A673 (cell line): ENCODE results near the gene RTCB. TPM values are rescaled to one million over a fixed set of nuclear protein-coding genes. Genes with fewer than 3 reads are reported as not detected.
A peak's percentile ranks its signal among the peaks of the same experiment; 100 is the strongest.

Source experiments
- BruUV-seq: library from RNA; stranded (reverse); fragments of 400-500 nt; replicated peaks from 2 replicates; lab custom pipeline; 2021; lab: Mats Ljungman, UMichigan
- CTCF ChIA-PET: fragments of 300-600 bp; sonication (Branson Sonifier 250); formaldehyde crosslinking; loops from one replicate; lab custom pipeline; 2022; ENCODE audit warnings: antibody characterized with exemption; lab: Charles Lee
- POLR2A ChIA-PET: fragments of 300-600 bp; sonication (Branson Sonifier 250); formaldehyde crosslinking; loops from one replicate; lab custom pipeline; 2022; ENCODE audit warnings: antibody characterized with exemption; ENCODE audit not compliant: low non-redundant PET; lab: Charles Lee
- DNase-seq: peaks from one replicate; pipeline ENCODE4 v3.0.0-alpha.2; 2015; ENCODE audit warnings: low spot score
- H3K27ac ChIP-seq: fragments of 200-600 bp; sonication (generic); 2 replicates; pipeline ENCODE4 v1.5.1; 2016; ENCODE audit warnings: mixed run types, low read depth, mild to moderate bottlenecking, mixed read lengths, antibody characterized with exemption, low read length; ENCODE audit not compliant: poor library complexity, severe bottlenecking
- H3K27me3 ChIP-seq: fragments of 200-600 bp; sonication (generic); replicated peaks from 2 replicates; pipeline ENCODE4 v1.6.1; 2017; ENCODE audit warnings: mixed run types, low read depth, mild to moderate bottlenecking, mixed read lengths, antibody characterized with exemption, low read length; ENCODE audit not compliant: insufficient read depth, poor library complexity
- H3K36me3 ChIP-seq: fragments of 200-600 bp; sonication (generic); 2 replicates; pipeline ENCODE4 v1.6.1; 2016; ENCODE audit warnings: mixed run types, mild to moderate bottlenecking, mixed read lengths, antibody characterized with exemption, low read length; ENCODE audit not compliant: insufficient read depth, poor library complexity, severe bottlenecking
- H3K4me1 ChIP-seq: fragments of 200-600 bp; sonication (generic); 2 replicates; pipeline ENCODE4 v1.6.1; 2017; ENCODE audit warnings: mixed run types, mild to moderate bottlenecking, mixed read lengths, antibody characterized with exemption, low read length; ENCODE audit not compliant: insufficient read depth, poor library complexity, severe bottlenecking
- H3K4me3 ChIP-seq: fragments of 200-600 bp; sonication (generic); 2 replicates; pipeline ENCODE4 v1.5.1; 2016; ENCODE audit warnings: low read depth, mixed run types, mild to moderate bottlenecking, mixed read lengths, low read length; ENCODE audit not compliant: poor library complexity, severe bottlenecking
- H3K9me3 ChIP-seq: fragments of 200-600 bp; sonication (generic); 2 replicates; pipeline ENCODE4 v1.6.1; 2016; ENCODE audit warnings: mixed run types, low read depth, mild to moderate bottlenecking, mixed read lengths, antibody characterized with exemption, low read length; ENCODE audit not compliant: poor library complexity, severe bottlenecking
- EZH2 ChIP-seq: fragments of 200-600 bp; sonication (generic); IDR thresholded peaks from 2 replicates; pipeline ENCODE4 v1.6.1; 2017; ENCODE audit warnings: borderline replicate concordance, low read depth, mild to moderate bottlenecking, mixed read lengths, antibody characterized with exemption, low read length; ENCODE audit not compliant: poor library complexity, severe bottlenecking
- intact Hi-C: fragments of 100-400 bp; cut with micrococcal nuclease; formaldehyde crosslinking; loops from one replicate; pipeline ENCODE4 v1.10.0; 2022; ENCODE audit not compliant: unreplicated experiment
- total RNA-seq: library from RNA; stranded (reverse); gene quantifications from 2 replicates; pipeline ENCODE4 v1.2.3, GENCODE V29; 2021
- TF ChIP-seq, protein P1 (sequence below): fragments of 300-800, 200-600 bp; sonication (generic); conservative IDR thresholded peaks from 2 replicates; pipeline ENCODE4 v1.5.1; 2017; ENCODE audit warnings: low read depth, mild to moderate bottlenecking, antibody characterized with exemption, low read length, moderate library complexity, mixed read lengths

RTCB gene
- total RNA-seq, 1 experiment from 2014 or later = 123 TPM

GRCh38 chr22:32389685-32390084 lies 22.4 kb downstream of the RTCB start:
- Histone ChIP-seq H3K36me3 (peaks cover 53% of the 10 kb centered on the region), H3K4me3 (no peak overlapping the region), H3K27ac (no peak overlapping the region), H3K9me3 (no peaks in the 10 kb centered on the region), H3K27me3 (no peaks in the 10 kb centered on the region), H3K4me1 (no peaks in the 10 kb centered on the region)
- peak; percentile 46 for DNase-seq
- ChIA-PET CTCF (no interaction called here), POLR2A (interaction anchor here (0.6 kb wide), 1 partner anchor 245 kb away, joined by 3 read pairs; no protein-coding TSS in a partner anchor)
- no TSS peak for BruUV-seq
- TF ChIP-seq EZH2 = no peak
- TF ChIP-seq, protein P1, sequence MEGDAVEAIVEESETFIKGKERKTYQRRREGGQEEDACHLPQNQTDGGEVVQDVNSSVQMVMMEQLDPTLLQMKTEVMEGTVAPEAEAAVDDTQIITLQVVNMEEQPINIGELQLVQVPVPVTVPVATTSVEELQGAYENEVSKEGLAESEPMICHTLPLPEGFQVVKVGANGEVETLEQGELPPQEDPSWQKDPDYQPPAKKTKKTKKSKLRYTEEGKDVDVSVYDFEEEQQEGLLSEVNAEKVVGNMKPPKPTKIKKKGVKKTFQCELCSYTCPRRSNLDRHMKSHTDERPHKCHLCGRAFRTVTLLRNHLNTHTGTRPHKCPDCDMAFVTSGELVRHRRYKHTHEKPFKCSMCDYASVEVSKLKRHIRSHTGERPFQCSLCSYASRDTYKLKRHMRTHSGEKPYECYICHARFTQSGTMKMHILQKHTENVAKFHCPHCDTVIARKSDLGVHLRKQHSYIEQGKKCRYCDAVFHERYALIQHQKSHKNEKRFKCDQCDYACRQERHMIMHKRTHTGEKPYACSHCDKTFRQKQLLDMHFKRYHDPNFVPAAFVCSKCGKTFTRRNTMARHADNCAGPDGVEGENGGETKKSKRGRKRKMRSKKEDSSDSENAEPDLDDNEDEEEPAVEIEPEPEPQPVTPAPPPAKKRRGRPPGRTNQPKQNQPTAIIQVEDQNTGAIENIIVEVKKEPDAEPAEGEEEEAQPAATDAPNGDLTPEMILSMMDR = peak; percentile 62
- intact Hi-C loops = no loop called here

DNA sequence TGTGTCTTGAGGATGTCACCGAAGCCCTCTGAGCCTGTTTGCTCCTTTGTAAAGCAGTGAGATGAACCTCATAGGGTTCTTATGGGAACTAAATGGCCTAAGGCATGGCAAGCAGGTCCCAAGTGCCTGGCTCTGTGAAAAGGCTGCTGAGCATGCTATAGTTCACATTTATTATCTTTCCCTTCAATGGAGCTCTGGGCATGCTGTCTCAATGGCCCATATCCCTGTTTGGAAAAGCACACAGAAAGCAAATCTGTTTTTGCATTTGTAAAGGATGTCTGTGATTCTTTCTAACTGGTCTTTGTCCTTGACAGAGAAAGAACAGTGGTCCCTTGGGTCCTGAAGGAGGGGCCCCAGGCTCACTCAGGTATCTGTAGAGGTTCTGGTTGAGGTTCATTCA lies 26.4 kb downstream of the RTCB start:
- Histone ChIP-seq H3K4me1 (no peaks in the 10 kb centered on the region), H3K27me3 (no peaks in the 10 kb centered on the region), H3K27ac (no peak overlapping the region), H3K9me3 (no peaks in the 10 kb centered on the region), H3K4me3 (no peak overlapping the region), H3K36me3 (peaks cover 14% of the 10 kb centered on the region)
- POLR2A ChIA-PET = no interaction called here
- CTCF ChIA-PET = no interaction called here
- intact Hi-C loops = no loop called here
- TF ChIP-seq, protein P1 = no peak
- no peak for TF ChIP-seq EZH2
- BruUV-seq = no TSS peak
- DNase-seq = no peak

- no TSS peak for BruUV-seq
Measured at GRCh38 chr22:32380991-32381390, 31.1 kb downstream of the RTCB start.

More at GRCh38 chr22:32380991-32381390, 31.1 kb downstream of the RTCB start:
- H3K36me3 ChIP-seq = no peaks in the 10 kb centered on the region
- DNase-seq = no peak
- H3K9me3 ChIP-seq = no peaks in the 10 kb centered on the region
- intact Hi-C loops = no loop called here
- H3K4me3 ChIP-seq = no peak overlapping the region
- no peaks in the 10 kb centered on the region for H3K4me1 ChIP-seq
- no peaks in the 10 kb centered on the region for H3K27me3 ChIP-seq
- POLR2A ChIA-PET = no interaction called here
- TF ChIP-seq, protein P1 = no peak
- CTCF ChIA-PET = no interaction called here
- no peak overlapping the region for H3K27ac ChIP-seq
